ES-I3 (cell line): ENCODE data around the gene AHR.

Experiments used
- H3K36me3 ChIP-seq: 2 replicates; pipeline ENCODE4 v1.6.1; 2013; ENCODE audit warnings: mild to moderate bottlenecking, low read length, control low read depth, moderate library complexity; ENCODE audit not compliant: insufficient read depth
- H3K4me1 ChIP-seq: 2 replicates; pipeline ENCODE4 v1.6.1; 2013; ENCODE audit warnings: mild to moderate bottlenecking, control low read depth, low read length; ENCODE audit not compliant: insufficient read depth
- H3K9ac ChIP-seq: 2 replicates; pipeline ENCODE4 v1.6.1; 2013; ENCODE audit warnings: low read depth, mild to moderate bottlenecking, low read length, moderate library complexity
- H3K9me3 ChIP-seq: 2 replicates; pipeline ENCODE4 v1.6.1; 2013; ENCODE audit warnings: mild to moderate bottlenecking, low read length, moderate library complexity; ENCODE audit not compliant: control insufficient read depth, insufficient read depth

Gene AHR

GRCh38 chr7:17312641-17313040 lies 14.2 kb downstream of the AHR start:
- Histone ChIP-seq H3K9ac (no peak overlapping the region), H3K36me3 (no peaks in the 10 kb centered on the region), H3K9me3 (no peaks in the 10 kb centered on the region), H3K4me1 (peaks cover 12% of the 10 kb centered on the region)

GRCh38 chr7:17313194-17313593 lies 14.7 kb downstream of the AHR start:
- H3K9me3 ChIP-seq = no peaks in the 10 kb centered on the region
- peaks cover 12% of the 10 kb centered on the region for H3K4me1 ChIP-seq
- H3K9ac ChIP-seq = no peak overlapping the region
- no peaks in the 10 kb centered on the region for H3K36me3 ChIP-seq

- H3K9ac ChIP-seq = no peak overlapping the region
- H3K36me3 ChIP-seq = no peaks in the 10 kb centered on the region
- H3K4me1 ChIP-seq = peaks cover 12% of the 10 kb centered on the region
- H3K9me3 ChIP-seq = no peaks in the 10 kb centered on the region
These were observed 17.5 kb downstream of the AHR start for GRCh38 chr7:17315974-17316373.

- H3K9ac ChIP-seq = no peak overlapping the region
- no peaks in the 10 kb centered on the region for H3K36me3 ChIP-seq
- H3K9me3 ChIP-seq = no peaks in the 10 kb centered on the region
- peaks cover 3% of the 10 kb centered on the region for H3K4me1 ChIP-seq
These were observed 19.7 kb downstream of the AHR start for GRCh38 chr7:17318146-17318545.

- Histone ChIP-seq H3K4me1 (no peaks in the 10 kb centered on the region), H3K9me3 (no peaks in the 10 kb centered on the region), H3K36me3 (no peaks in the 10 kb centered on the region), H3K9ac (no peak overlapping the region)
These were observed 21.0 kb downstream of the AHR start for GRCh38 chr7:17319164-17320101.

GRCh38 chr7:17320102-17320497 lies 21.6 kb downstream of the AHR start:
- H3K4me1 ChIP-seq = no peaks in the 10 kb centered on the region
- H3K36me3 ChIP-seq = no peaks in the 10 kb centered on the region
- no peaks in the 10 kb centered on the region for H3K9me3 ChIP-seq
- no peak overlapping the region for H3K9ac ChIP-seq

GRCh38 chr7:17320657-17321056 lies 22.2 kb downstream of the AHR start:
- H3K4me1 ChIP-seq = no peaks in the 10 kb centered on the region
- no peaks in the 10 kb centered on the region for H3K36me3 ChIP-seq
- no peak overlapping the region for H3K9ac ChIP-seq
- H3K9me3 ChIP-seq = no peaks in the 10 kb centered on the region

- Histone ChIP-seq H3K4me1 (no peaks in the 10 kb centered on the region), H3K9me3 (no peaks in the 10 kb centered on the region), H3K9ac (no peak overlapping the region), H3K36me3 (no peaks in the 10 kb centered on the region)
These were observed 26.9 kb downstream of the AHR start for GRCh38 chr7:17325364-17325763.

- no peak overlapping the region for H3K9ac ChIP-seq
- H3K9me3 ChIP-seq = no peaks in the 10 kb centered on the region
- no peaks in the 10 kb centered on the region for H3K36me3 ChIP-seq
- no peaks in the 10 kb centered on the region for H3K4me1 ChIP-seq
These were observed 27.9 kb downstream of the AHR start for GRCh38 chr7:17326378-17326777.

- H3K9ac ChIP-seq = no peak overlapping the region
- no peaks in the 10 kb centered on the region for H3K9me3 ChIP-seq
- no peaks in the 10 kb centered on the region; the same call in 1 of the 2 replicates for H3K36me3 ChIP-seq
- H3K4me1 ChIP-seq = no peaks in the 10 kb centered on the region
These were observed 30.2 kb downstream of the AHR start for GRCh38 chr7:17328641-17329040.

- H3K36me3 ChIP-seq = no peaks in the 10 kb centered on the region; the same call in 1 of the 2 replicates
- no peak overlapping the region for H3K9ac ChIP-seq
- no peaks in the 10 kb centered on the region for H3K4me1 ChIP-seq
- no peaks in the 10 kb centered on the region for H3K9me3 ChIP-seq
These were observed 31.0 kb downstream of the AHR start for GRCh38 chr7:17329440-17329839.

- H3K9me3 ChIP-seq = no peaks in the 10 kb centered on the region
- H3K4me1 ChIP-seq = no peaks in the 10 kb centered on the region
- no peak overlapping the region for H3K9ac ChIP-seq
- H3K36me3 ChIP-seq = no peaks in the 10 kb centered on the region; the same call in 1 of the 2 replicates
These were observed 33.5 kb downstream of the AHR start for GRCh38 chr7:17331891-17332501.

GRCh38 chr7:17333221-17333620 lies 34.8 kb downstream of the AHR start:
- Histone ChIP-seq H3K9ac (no peak overlapping the region), H3K9me3 (no peaks in the 10 kb centered on the region), H3K36me3 (no peaks in the 10 kb centered on the region; the same call in 1 of the 2 replicates)

GRCh38 chr7:17336168-17336567 lies 37.7 kb downstream of the AHR start:
- H3K9ac ChIP-seq = no peak overlapping the region
- peaks cover 6% of the 10 kb centered on the region; the same call in 1 of the 2 replicates for H3K36me3 ChIP-seq
- peaks cover 11% of the 10 kb centered on the region; the same call in 1 of the 2 replicates for H3K4me1 ChIP-seq
- no peaks in the 10 kb centered on the region for H3K9me3 ChIP-seq

More at GRCh38 chr7:17333221-17333620, 34.8 kb downstream of the AHR start:
- no peaks in the 10 kb centered on the region for H3K4me1 ChIP-seq

GRCh38 chr7:17339139-17339538 lies 40.7 kb downstream of the AHR start:
- Histone ChIP-seq H3K36me3 (peaks cover 6% of the 10 kb centered on the region; the same call in 1 of the 2 replicates), H3K9me3 (no peaks in the 10 kb centered on the region), H3K9ac (no peak overlapping the region), H3K4me1 (peaks cover 15% of the 10 kb centered on the region; the same call in 1 of the 2 replicates)
